Thyroid gland (tissue), 4 donors: ENCODE data around the gene MSH4. TPM values are rescaled to one million over a fixed set of nuclear protein-coding genes. Genes with fewer than 3 reads are reported as not detected.

Experiments used
- DNase-seq, 2 donors: peaks; one replicate each; pipeline ENCODE4 v3.0.0-alpha.2; 2019
- H3K27ac ChIP-seq, 3 donors: fragments of 200-600 bp; sonication (generic); 1 replicate in 2 of 3; 2 replicates in 1 of 3; pipeline ENCODE4 v1.5.1; 2016 to 2019; ENCODE audit warnings: mild to moderate bottlenecking in 1 of 3, moderate library complexity in 1 of 3
- H3K27me3 ChIP-seq: fragments of 200-600 bp; sonication (generic); one replicate; pipeline ENCODE4 v1.5.1; 2019
- H3K36me3 ChIP-seq, 2 donors: fragments of 200-600 bp; sonication (generic); one replicate each; pipeline ENCODE4 v1.5.1; 2016 to 2019
- H3K4me1 ChIP-seq, 2 donors: fragments of 200-600 bp; sonication (generic); one replicate each; pipeline ENCODE4 v1.5.1; 2017 to 2019
- H3K4me3 ChIP-seq, 3 donors: fragments of 200-600 bp; sonication (generic); replicated peaks in 1 of 3; 1 replicate in 2 of 3; 2 replicates in 1 of 3; pipeline ENCODE4 v1.5.1; 2016; ENCODE audit warnings: mild to moderate bottlenecking in 1 of 3
- H3K9me3 ChIP-seq: fragments of 200-600 bp; sonication (generic); one replicate; pipeline ENCODE4 v1.5.1; 2017
- POLR2A ChIP-seq, 2 donors: fragments of 450-650 bp; IDR thresholded peaks; one replicate each; pipeline ENCODE4 v1.6.1; 2017; ENCODE audit warnings: antibody characterized with exemption in 2 of 2, mild to moderate bottlenecking in 2 of 2, moderate library complexity in 1 of 2
- WGBS, 2 donors: methylation state at CpG; one replicate each; pipeline ENCODE4 v1.1.5; 2017; 5-methylcytosine and 5-hydroxymethylcytosine counted together
- intact Hi-C: fragments of 100-400 bp; cut with DNase I; formaldehyde crosslinking; loops from one replicate; pipeline ENCODE4 v1.15.1; 2023
- total RNA-seq, 4 donors: library from RNA; depleted of rRNA; stranded (reverse); fragments of >200 nt; gene quantifications; one replicate each; pipeline ENCODE4 v1.2.3, GENCODE V29; 2016
- TF ChIP-seq, protein P1 (sequence below), 6 experiments: fragments of 200-600 bp in 3 of 6; fragments of 450-650 bp in 3 of 6; sonication (generic) in 3 of 6; IDR thresholded peaks; one replicate each; pipeline ENCODE4 v1.5.1; 2016 to 2019; ENCODE audit warnings: antibody characterized with exemption in 6 of 6, mild to moderate bottlenecking in 2 of 6, inconsistent platforms in 1 of 6, moderate library complexity in 1 of 6

MSH4 gene
- total RNA-seq, 4 donors from 2014 or later, result 0.22 to 0.40 TPM; not detected in 2

DNA sequence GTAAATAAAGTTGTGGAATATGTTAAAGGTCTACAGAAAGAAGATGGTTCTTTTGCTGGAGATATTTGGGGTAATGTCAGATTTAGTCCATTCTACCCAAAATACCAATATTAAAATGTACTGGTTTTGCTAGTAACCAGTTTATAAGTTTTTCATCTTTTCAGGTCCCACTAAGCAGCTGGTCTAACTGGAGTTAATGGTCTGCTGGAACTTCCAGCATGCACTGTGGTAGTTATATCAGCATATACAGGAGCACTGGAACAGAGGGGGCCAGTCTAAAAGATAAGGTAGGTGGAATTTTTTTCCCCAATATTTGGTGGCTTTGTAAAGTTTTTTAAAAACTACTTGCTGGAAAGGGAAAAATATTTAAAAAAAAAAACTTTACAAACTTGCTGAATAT, 6.7 kb upstream of the MSH4 start:
- no peak for TF ChIP-seq POLR2A (IDR thresholded peaks at IDR 0.05)
- TF ChIP-seq, protein P1, sequence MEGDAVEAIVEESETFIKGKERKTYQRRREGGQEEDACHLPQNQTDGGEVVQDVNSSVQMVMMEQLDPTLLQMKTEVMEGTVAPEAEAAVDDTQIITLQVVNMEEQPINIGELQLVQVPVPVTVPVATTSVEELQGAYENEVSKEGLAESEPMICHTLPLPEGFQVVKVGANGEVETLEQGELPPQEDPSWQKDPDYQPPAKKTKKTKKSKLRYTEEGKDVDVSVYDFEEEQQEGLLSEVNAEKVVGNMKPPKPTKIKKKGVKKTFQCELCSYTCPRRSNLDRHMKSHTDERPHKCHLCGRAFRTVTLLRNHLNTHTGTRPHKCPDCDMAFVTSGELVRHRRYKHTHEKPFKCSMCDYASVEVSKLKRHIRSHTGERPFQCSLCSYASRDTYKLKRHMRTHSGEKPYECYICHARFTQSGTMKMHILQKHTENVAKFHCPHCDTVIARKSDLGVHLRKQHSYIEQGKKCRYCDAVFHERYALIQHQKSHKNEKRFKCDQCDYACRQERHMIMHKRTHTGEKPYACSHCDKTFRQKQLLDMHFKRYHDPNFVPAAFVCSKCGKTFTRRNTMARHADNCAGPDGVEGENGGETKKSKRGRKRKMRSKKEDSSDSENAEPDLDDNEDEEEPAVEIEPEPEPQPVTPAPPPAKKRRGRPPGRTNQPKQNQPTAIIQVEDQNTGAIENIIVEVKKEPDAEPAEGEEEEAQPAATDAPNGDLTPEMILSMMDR (IDR thresholded peaks at IDR 0.05), result no peak
- Histone ChIP-seq H3K9me3 (no peaks in the 10 kb centered on the region), H3K27me3 (no peaks in the 10 kb centered on the region), H3K36me3 (peaks cover 30 to 32% of the 10 kb centered on the region in 2 donors), H3K4me3 (no peak overlapping the region), H3K27ac (peak overlapping the region in 2 of 3 donors; percentile 53 to 63), H3K4me1 (peaks cover 32 to 42% of the 10 kb centered on the region in 2 donors)
- intact Hi-C loops, result loop anchor here (10.0 kb wide), 1 partner anchor 65 kb away; the partner anchor contains the start of gene ACADM
- no peak for DNase-seq

DNA sequence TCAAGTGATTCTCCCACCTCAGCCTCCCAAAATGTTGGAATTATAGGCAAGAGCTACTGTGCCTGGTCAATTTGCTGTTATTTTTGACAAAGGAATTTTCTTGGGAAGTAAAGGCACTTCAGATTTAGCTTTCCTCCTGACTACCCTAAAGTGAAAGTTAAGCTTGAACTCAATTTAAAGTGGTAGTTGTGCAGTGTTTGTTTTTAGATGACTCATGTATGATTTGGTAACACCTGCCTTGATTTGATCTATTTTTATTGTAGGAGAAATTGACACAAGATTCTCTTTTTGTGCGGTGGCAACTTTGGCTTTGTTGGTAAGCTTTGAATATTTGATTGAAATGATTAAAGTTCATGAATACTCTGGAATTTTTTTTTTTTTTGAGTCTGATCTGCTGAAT, 5.7 kb upstream of the MSH4 start:
- Histone ChIP-seq H3K9me3 (no peaks in the 10 kb centered on the region), H3K27ac (peak overlapping the region in 2 of 3 donors; percentile 53 to 63), H3K4me3 (no peak overlapping the region), H3K27me3 (no peaks in the 10 kb centered on the region), H3K4me1 (peaks cover 32 to 42% of the 10 kb centered on the region in 2 donors), H3K36me3 (peaks cover 40 to 42% of the 10 kb centered on the region in 2 donors)
- whole genome bisulfite sequencing, 2 donors, result 51 to 56% methylated on average over 1 of the region's 1 CpG
- DNase-seq, result no peak
- no peak for TF ChIP-seq POLR2A (IDR thresholded peaks at IDR 0.05)
- TF ChIP-seq, protein P1 (IDR thresholded peaks at IDR 0.05), result no peak
- intact Hi-C loops, result no loop called here

GRCh38 chr1:75792091-75792490, 4.6 kb upstream of the MSH4 start:
- Histone ChIP-seq H3K36me3 (peaks cover 46 to 49% of the 10 kb centered on the region in 2 donors), H3K27me3 (no peaks in the 10 kb centered on the region), H3K27ac (no peak overlapping the region), H3K4me1 (peaks cover 32 to 40% of the 10 kb centered on the region in 2 donors), H3K4me3 (no peak overlapping the region), H3K9me3 (no peaks in the 10 kb centered on the region)
- WGBS, 2 donors, result 98 to 99% methylated on average over 3 of the region's 3 CpGs
- TF ChIP-seq POLR2A (IDR thresholded peaks at IDR 0.05), result no peak
- TF ChIP-seq, protein P1 (IDR thresholded peaks at IDR 0.05), result no peak
- no peak for DNase-seq
- intact Hi-C loops, result no loop called here

GRCh38 chr1:75794382-75794781, 2.3 kb upstream of the MSH4 start:
- H3K27me3 ChIP-seq, result no peaks in the 10 kb centered on the region
- peaks cover 18% of the 10 kb centered on the region in 2 donors for H3K4me1 ChIP-seq
- H3K36me3 ChIP-seq, result peaks cover 49% of the 10 kb centered on the region in 2 donors
- WGBS, 2 donors, result 94 to 99% methylated on average over 2 of the region's 2 CpGs
- TF ChIP-seq, protein P1 (IDR thresholded peaks at IDR 0.05), result no peak
- TF ChIP-seq POLR2A (IDR thresholded peaks at IDR 0.05), result no peak
- intact Hi-C loops, result no loop called here
- DNase-seq, result no peak
- no peaks in the 10 kb centered on the region for H3K9me3 ChIP-seq
- no peak overlapping the region for H3K27ac ChIP-seq
- no peak overlapping the region for H3K4me3 ChIP-seq

- Histone ChIP-seq H3K27me3 (no peaks in the 10 kb centered on the region), H3K36me3 (peaks cover 49% of the 10 kb centered on the region in 2 donors), H3K27ac (no peak overlapping the region), H3K4me3 (no peak overlapping the region), H3K9me3 (no peaks in the 10 kb centered on the region), H3K4me1 (peaks cover 5 to 7% of the 10 kb centered on the region in 2 donors)
- DNase-seq, result no peak
- 97 to 100% methylated on average over 4 of the region's 4 CpGs for WGBS, 2 donors
- intact Hi-C loops, result no loop called here
- TF ChIP-seq, protein P1 (IDR thresholded peaks at IDR 0.05), result no peak
- no peak for TF ChIP-seq POLR2A (IDR thresholded peaks at IDR 0.05)
These were observed 934 bp upstream of the MSH4 start for GRCh38 chr1:75795703-75796193.
